BJ (cell line): ENCODE data around the gene TTC28. TPM values are rescaled to one million over a fixed set of nuclear protein-coding genes. Genes with fewer than 3 reads are reported as not detected.
"Not testable (repeated sequence)": the region's sequence is repeated elsewhere in the genome, so short reads cannot be mapped to it uniquely, and the experiment has no call there.

Experiments used
- CTCF ChIA-PET: fragments of 350-600 bp; formaldehyde crosslinking; extraction: SDS; loops from one replicate; lab custom pipeline; 2021; ENCODE audit warnings: antibody characterized with exemption, inconsistent platforms; lab: Yijun Ruan, JAX
- POLR2A ChIA-PET: fragments of 300-600 bp; sonication (Branson Sonifier 250); formaldehyde crosslinking; extraction: SDS; loops from one replicate; lab custom pipeline; 2021; ENCODE audit warnings: antibody characterized with exemption; lab: Charles Lee
- DNase-seq: peaks from one replicate; pipeline ENCODE4 v3.0.0-alpha.2; 2011; ENCODE audit warnings: low read depth
- H3K27me3 ChIP-seq: 2 replicates; pipeline ENCODE4 v1.6.0; 2011; ENCODE audit warnings: low read length; ENCODE audit not compliant: control insufficient read depth, insufficient read depth
- H3K36me3 ChIP-seq: 2 replicates; pipeline ENCODE4 v1.5.1; 2011; ENCODE audit warnings: low read length; ENCODE audit not compliant: control insufficient read depth, insufficient read depth
- H3K4me3 ChIP-seq: 2 replicates; pipeline ENCODE4 v1.5.1; 2011; ENCODE audit warnings: low read depth, mild to moderate bottlenecking, control low read depth, low read length
- polyA plus RNA-seq: library from polyadenylated mRNA; depleted of rRNA; stranded (reverse); fragments of >200 nt; gene quantifications from 2 replicates; pipeline ENCODE4 v1.2.3, GENCODE V29; 2011
- TF ChIP-seq, protein P1 (sequence below): IDR thresholded peaks from 2 replicates; pipeline ENCODE4 v1.5.1; 2011; ENCODE audit warnings: low read depth, mild to moderate bottlenecking, control low read depth, inconsistent platforms, low read length, moderate library complexity; ENCODE audit not compliant: insufficient read depth

Gene TTC28
- polyA plus RNA-seq, 1 experiment: 8.7 TPM

DNA sequence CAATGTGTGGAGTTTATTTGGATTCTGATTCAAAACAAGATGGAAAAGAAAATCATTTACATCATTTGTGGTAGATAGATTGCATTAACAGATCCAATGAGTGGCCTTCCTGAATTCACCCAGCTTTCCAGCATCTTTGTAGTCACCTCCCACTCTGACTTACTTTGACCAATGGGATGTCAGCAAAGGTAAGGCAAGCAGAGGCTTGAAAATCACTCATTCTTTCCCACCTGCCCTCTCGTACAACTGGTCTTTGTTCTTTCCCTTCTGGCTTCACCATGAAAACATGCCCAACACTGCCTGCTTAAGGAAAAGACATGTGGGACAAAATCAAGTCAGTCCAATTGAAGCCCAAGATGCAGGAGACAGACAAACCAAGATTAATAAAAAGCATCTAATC, 202.1 kb downstream of the TTC28 start:
- no peak for DNase-seq
- no peaks in the 10 kb centered on the region for H3K27me3 ChIP-seq
- H3K4me3 ChIP-seq: no peak overlapping the region
- TF ChIP-seq, protein P1, sequence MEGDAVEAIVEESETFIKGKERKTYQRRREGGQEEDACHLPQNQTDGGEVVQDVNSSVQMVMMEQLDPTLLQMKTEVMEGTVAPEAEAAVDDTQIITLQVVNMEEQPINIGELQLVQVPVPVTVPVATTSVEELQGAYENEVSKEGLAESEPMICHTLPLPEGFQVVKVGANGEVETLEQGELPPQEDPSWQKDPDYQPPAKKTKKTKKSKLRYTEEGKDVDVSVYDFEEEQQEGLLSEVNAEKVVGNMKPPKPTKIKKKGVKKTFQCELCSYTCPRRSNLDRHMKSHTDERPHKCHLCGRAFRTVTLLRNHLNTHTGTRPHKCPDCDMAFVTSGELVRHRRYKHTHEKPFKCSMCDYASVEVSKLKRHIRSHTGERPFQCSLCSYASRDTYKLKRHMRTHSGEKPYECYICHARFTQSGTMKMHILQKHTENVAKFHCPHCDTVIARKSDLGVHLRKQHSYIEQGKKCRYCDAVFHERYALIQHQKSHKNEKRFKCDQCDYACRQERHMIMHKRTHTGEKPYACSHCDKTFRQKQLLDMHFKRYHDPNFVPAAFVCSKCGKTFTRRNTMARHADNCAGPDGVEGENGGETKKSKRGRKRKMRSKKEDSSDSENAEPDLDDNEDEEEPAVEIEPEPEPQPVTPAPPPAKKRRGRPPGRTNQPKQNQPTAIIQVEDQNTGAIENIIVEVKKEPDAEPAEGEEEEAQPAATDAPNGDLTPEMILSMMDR: no peak
- ChIA-PET CTCF (no interaction called here), POLR2A (no interaction called here)
- no peaks in the 10 kb centered on the region for H3K36me3 ChIP-seq

DNA sequence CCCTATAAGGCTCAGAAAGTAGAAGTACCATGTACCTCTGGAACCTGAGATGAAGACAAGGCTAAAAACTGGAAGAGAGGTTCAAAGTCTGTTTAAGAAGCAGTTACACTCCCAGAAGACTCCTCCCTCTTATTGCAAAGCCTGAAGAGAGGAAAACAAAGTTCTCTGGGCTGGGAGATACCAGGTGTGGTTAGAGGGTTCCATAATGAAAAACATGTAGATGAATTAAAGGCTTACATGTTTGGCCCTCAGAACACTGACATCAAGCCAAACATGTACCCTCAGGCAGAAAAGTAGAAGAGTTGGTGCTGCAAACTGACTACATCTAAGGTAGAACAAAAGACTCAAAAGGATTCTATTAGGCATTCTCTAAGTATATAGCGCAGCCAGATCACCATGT, 205.3 kb downstream of the TTC28 start:
- no peak overlapping the region for H3K4me3 ChIP-seq
- H3K36me3 ChIP-seq: no peaks in the 10 kb centered on the region
- no peak for DNase-seq
- POLR2A ChIA-PET: no interaction called here
- TF ChIP-seq, protein P1: no peak
- CTCF ChIA-PET: no interaction called here
- H3K27me3 ChIP-seq: no peaks in the 10 kb centered on the region

DNA sequence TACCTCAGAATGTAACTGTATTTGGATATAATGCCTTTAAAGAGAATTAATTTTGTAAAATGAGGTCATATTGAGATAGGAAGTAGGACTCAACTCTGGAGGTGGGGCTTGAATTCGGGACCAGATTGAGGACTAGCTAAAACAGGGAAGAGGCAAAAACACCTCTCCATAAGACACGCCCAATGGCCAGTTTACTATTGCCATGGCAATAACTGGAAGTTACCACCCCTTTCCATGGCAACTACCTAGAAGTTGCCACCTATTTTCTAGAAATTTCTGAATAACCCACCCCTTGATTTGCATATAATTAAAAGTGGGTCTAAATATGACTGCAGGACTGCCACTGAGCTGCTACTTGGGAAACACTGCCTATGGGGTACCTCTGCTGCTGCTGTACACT, 206.4 kb downstream of the TTC28 start:
- TF ChIP-seq, protein P1: no peak
- H3K4me3 ChIP-seq: no peak overlapping the region
- POLR2A ChIA-PET: no interaction called here
- H3K36me3 ChIP-seq: no peaks in the 10 kb centered on the region
- CTCF ChIA-PET: no interaction called here
- DNase-seq: no peak
- H3K27me3 ChIP-seq: no peaks in the 10 kb centered on the region

DNA sequence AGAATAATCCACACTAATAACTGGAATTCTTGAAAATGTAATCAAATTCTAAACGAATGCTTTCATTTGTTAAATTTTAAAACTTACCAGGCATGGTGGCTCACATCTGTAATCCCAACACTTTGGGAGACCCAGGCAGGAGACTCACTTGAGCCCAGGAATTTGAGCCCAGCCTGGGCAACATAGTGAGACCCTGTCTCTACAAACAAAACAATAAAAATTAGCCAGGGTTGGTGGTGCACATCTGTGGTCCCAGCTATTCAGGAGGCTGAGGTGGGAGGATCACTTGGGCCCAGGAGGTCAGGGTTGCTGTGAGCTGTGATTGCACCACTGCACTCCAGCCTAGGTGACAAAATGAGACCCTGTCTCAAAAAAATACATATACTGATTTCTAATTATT, 212.6 kb downstream of the TTC28 start:
- H3K27me3 ChIP-seq, H3K4me3 ChIP-seq, POLR2A ChIA-PET, DNase-seq, H3K36me3 ChIP-seq: not testable (repeated sequence)
- CTCF ChIA-PET: interaction anchor here (1.4 kb wide), 1 partner anchor 22 kb away, joined by 3 read pairs; no protein-coding TSS in a partner anchor

DNA sequence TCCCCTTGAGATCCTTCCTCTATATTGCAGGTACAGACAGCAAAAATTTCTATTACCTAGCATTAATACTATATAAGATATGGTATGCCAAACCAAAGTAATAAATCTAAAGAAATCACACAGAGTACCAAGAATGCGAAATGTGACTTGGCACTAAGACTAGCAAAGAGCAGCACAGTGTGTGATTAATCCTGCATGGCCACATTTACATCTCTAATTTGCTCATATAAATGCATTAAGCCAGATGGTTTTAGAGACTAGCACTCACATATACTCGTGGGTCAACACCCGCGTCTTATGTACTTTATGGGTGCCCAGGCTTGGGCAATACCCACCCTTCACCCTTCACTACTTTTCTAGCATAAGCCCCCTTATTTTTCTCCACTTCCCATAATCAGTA, 213.2 kb downstream of the TTC28 start:
- no peak for DNase-seq
- H3K27me3 ChIP-seq: no peaks in the 10 kb centered on the region
- CTCF ChIA-PET: no interaction called here
- TF ChIP-seq, protein P1: no peak
- POLR2A ChIA-PET: no interaction called here
- H3K36me3 ChIP-seq: no peaks in the 10 kb centered on the region
- H3K4me3 ChIP-seq: no peak overlapping the region

DNA sequence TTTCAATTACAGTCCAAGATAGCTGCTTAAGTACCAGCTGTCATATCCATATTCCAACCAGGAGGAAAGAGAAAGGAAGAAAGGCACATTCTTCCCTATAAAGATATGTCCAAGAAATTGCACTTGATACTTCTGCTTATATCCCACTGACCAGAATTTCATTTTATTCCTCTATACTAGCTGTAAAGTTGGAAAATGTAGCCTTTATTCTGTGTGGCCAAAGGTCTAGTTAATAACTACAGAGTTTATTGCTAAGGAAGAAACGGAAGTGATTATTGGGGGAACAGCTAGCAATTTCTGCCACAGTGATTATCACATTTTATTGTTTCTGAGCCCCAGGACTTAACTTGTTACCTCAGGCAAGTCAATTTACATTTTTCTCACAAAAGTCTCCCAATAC, 213.8 kb downstream of the TTC28 start:
- no peak for DNase-seq
- Histone ChIP-seq H3K36me3 (no peaks in the 10 kb centered on the region), H3K27me3 (no peaks in the 10 kb centered on the region), H3K4me3 (no peak overlapping the region)
- ChIA-PET CTCF (no interaction called here), POLR2A (no interaction called here)
- TF ChIP-seq, protein P1: no peak
